Glutamatergic neuron (in vitro differentiated cells): ENCODE results near the gene EEPD1. TPM values are rescaled to one million over a fixed set of nuclear protein-coding genes. Genes with fewer than 3 reads are reported as not detected.
"Not testable (repeated sequence)": the region's sequence is repeated elsewhere in the genome, so short reads cannot be mapped to it uniquely, and the experiment has no call there.

Experiments
- DNase-seq: peaks from one replicate; pipeline ENCODE4 v3.0.0; 2022
- H3K27ac Mint-ChIP-seq: one replicate; pipeline ENCODE4 v1.8.0; 2020; ENCODE audit warnings: mild to moderate bottlenecking, mixed read lengths, inconsistent platforms; ENCODE audit not compliant: unreplicated experiment
- H3K27me3 Mint-ChIP-seq: one replicate; pipeline ENCODE4 v1.8.0; 2020; ENCODE audit warnings: mild to moderate bottlenecking, moderate library complexity, mixed read lengths, inconsistent platforms; ENCODE audit not compliant: unreplicated experiment
- H3K36me3 Mint-ChIP-seq: one replicate; pipeline ENCODE4 v1.8.0; 2020; ENCODE audit warnings: mild to moderate bottlenecking, mixed read lengths, inconsistent platforms; ENCODE audit not compliant: unreplicated experiment
- H3K4me1 Mint-ChIP-seq: one replicate; pipeline ENCODE4 v1.8.0; 2020; ENCODE audit warnings: mild to moderate bottlenecking, low read depth, mixed read lengths, inconsistent platforms; ENCODE audit not compliant: unreplicated experiment
- H3K4me3 Mint-ChIP-seq: one replicate; pipeline ENCODE4 v1.8.0; 2020; ENCODE audit warnings: mild to moderate bottlenecking, mixed read lengths, inconsistent platforms; ENCODE audit not compliant: unreplicated experiment
- H3K9me3 Mint-ChIP-seq: one replicate; pipeline ENCODE4 v1.8.0; 2020; ENCODE audit warnings: mild to moderate bottlenecking, moderate library complexity, mixed read lengths, inconsistent platforms; ENCODE audit not compliant: unreplicated experiment
- CTCF ChIP-seq: fragments of 200-600 bp; sonication (generic); IDR thresholded peaks from one replicate; pipeline ENCODE4 v1.5.0; 2021; ENCODE audit not compliant: partially characterized antibody, unreplicated experiment
- total RNA-seq: library from RNA; stranded (reverse); fragmentation: NEBNext Ultra II Directional; extraction: Animal tissue kit (Norgen Biotek cat#: 25700); gene quantifications from one replicate; pipeline ENCODE4 v1.2.1, GENCODE V29; 2021; ENCODE audit not compliant: unreplicated experiment

EEPD1 gene
- total RNA-seq, 1 donor from 2014 or later, result 63.9 TPM

GRCh38 chr7:36318116-36318515 lies 165.1 kb downstream of the EEPD1 start:
- no peak for DNase-seq
- peaks cover 6% of the 10 kb centered on the region for H3K27me3 Mint-ChIP-seq
- TF ChIP-seq CTCF, result no peak
- H3K4me1 Mint-ChIP-seq, result no peaks in the 10 kb centered on the region
- H3K9me3 Mint-ChIP-seq, result peaks cover 11% of the 10 kb centered on the region
- H3K4me3 Mint-ChIP-seq, result no peak overlapping the region
- H3K27ac Mint-ChIP-seq, result no peak overlapping the region
- peaks cover 18% of the 10 kb centered on the region for H3K36me3 Mint-ChIP-seq

GRCh38 chr7:36321284-36321683 lies 168.2 kb downstream of the EEPD1 start:
- H3K27ac Mint-ChIP-seq, DNase-seq, H3K4me3 Mint-ChIP-seq, H3K27me3 Mint-ChIP-seq, H3K4me1 Mint-ChIP-seq: not testable (repeated sequence)
- H3K36me3 Mint-ChIP-seq, result peaks cover 24% of the 10 kb centered on the region
- H3K9me3 Mint-ChIP-seq, result peaks cover 11% of the 10 kb centered on the region

- no peaks in the 10 kb centered on the region for H3K36me3 Mint-ChIP-seq
- no peaks in the 10 kb centered on the region for H3K9me3 Mint-ChIP-seq
- H3K4me1 Mint-ChIP-seq, result peaks cover 2% of the 10 kb centered on the region
- no peaks in the 10 kb centered on the region for H3K27me3 Mint-ChIP-seq
- TF ChIP-seq CTCF, result no peak
- no peak for DNase-seq
- H3K27ac Mint-ChIP-seq, result no peak overlapping the region
- H3K4me3 Mint-ChIP-seq, result no peak overlapping the region
Observed at GRCh38 chr7:36336390-36336789, 183.3 kb downstream of the EEPD1 start.

- Mint-ChIP-seq H3K36me3 (no peaks in the 10 kb centered on the region), H3K4me1 (peaks cover 2% of the 10 kb centered on the region), H3K9me3 (no peaks in the 10 kb centered on the region), H3K27me3 (no peaks in the 10 kb centered on the region), H3K4me3 (no peak overlapping the region), H3K27ac (no peak overlapping the region)
- no peak for TF ChIP-seq CTCF
- no peak for DNase-seq
Observed at GRCh38 chr7:36338256-36338655, 185.2 kb downstream of the EEPD1 start.

GRCh38 chr7:36343548-36343947 lies 190.5 kb downstream of the EEPD1 start:
- H3K4me3 Mint-ChIP-seq, result no peak overlapping the region
- TF ChIP-seq CTCF, result no peak
- no peak for DNase-seq
- peaks cover 5% of the 10 kb centered on the region for H3K36me3 Mint-ChIP-seq
- H3K9me3 Mint-ChIP-seq, result no peaks in the 10 kb centered on the region
- H3K27me3 Mint-ChIP-seq, result peaks cover 2% of the 10 kb centered on the region
- H3K4me1 Mint-ChIP-seq, result peaks cover 2% of the 10 kb centered on the region
- no peak overlapping the region for H3K27ac Mint-ChIP-seq

GRCh38 chr7:36344622-36345021 lies 191.6 kb downstream of the EEPD1 start:
- Mint-ChIP-seq H3K36me3 (peaks cover 5% of the 10 kb centered on the region), H3K4me3 (no peak overlapping the region), H3K27me3 (peaks cover 2% of the 10 kb centered on the region), H3K4me1 (no peaks in the 10 kb centered on the region), H3K27ac (no peak overlapping the region), H3K9me3 (no peaks in the 10 kb centered on the region)
- no peak for TF ChIP-seq CTCF
- no peak for DNase-seq
